ENCODE results near the gene THSD4.
"Not testable (repeated sequence)": the region's sequence is repeated elsewhere in the genome, so short reads cannot be mapped to it uniquely, and the experiment has no call there.

THSD4 gene

DNA sequence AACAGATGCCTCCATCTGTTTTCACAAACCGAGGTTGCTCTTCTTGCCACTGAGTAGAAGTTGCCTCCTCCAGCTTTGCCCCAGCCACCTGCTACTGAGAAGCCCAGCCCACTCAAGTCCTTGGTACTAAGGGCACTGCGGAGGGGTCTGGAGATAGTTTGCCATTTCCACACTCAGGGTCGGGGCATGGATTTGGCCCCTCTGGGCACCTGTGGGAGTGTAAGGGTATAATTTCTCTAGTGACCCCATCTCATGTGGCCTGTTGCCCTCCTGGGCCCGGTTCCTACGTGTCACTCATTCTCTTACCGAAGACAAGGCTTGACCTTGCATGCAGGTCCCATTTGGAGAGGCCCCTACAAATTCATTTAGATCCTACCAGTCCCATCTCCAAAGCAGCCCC, 79.0 kb downstream of the THSD4 start:
- no peak for DNase-seq

DNA sequence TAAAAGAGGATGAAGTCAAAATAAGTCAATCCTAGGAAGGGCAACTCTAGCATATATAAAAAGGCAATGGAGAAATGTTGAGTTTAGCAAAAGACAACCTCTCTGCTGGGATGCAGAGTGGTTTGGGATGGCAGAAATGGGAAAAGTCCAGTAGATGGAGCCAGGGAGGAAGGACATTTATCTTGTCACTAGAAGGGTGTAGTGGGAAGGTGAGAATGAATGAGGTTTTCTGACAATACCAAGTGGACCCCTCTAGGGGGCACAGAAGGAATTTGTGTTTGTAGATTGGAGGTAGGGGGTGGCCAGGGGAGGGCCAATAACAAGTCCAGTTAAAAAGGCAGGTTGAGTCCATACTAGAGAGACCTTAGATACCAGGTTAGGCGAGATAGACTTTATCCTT, 80.0 kb downstream of the THSD4 start:
- DNase-seq, result no peak

DNA sequence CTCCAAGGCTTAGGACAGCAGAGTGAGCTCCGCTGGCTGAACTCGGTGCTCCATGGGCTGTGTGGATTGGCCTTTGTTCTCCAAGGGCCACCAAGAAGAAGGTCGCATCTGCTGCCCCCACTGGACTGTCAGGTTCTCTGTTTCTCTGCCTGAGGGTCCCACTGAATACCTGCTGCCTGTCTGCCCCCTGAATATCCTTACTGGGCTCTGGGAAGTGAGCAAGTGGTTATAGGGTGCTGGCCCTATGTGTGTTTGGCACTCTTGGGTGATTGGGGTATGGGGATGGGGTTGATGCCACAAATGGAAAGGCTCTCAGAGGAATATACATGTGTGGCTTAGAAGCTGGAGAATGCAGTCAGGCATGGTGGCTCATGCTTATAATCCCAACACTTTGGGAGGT, 82.3 kb downstream of the THSD4 start:
- no peak for DNase-seq

DNA sequence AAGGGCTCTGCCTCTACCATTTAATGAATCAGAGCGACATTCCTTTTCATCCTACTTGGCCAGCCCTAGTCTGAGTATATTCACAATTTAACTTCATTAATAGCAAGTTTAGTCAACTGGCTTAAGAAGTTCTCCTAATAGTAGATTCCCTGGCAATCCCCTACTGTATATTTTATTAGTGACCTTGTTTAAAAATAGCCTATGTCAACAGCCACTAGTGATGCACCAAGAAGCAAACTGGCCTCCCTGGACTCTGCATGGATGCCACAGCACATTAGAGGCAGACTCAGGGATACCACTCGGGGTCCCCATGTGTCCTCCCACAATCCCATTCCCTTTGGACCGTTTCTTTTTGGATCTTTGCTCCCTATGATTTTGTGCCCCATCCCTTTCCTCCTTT, 83.6 kb downstream of the THSD4 start:
- DNase-seq, result no peak

DNA sequence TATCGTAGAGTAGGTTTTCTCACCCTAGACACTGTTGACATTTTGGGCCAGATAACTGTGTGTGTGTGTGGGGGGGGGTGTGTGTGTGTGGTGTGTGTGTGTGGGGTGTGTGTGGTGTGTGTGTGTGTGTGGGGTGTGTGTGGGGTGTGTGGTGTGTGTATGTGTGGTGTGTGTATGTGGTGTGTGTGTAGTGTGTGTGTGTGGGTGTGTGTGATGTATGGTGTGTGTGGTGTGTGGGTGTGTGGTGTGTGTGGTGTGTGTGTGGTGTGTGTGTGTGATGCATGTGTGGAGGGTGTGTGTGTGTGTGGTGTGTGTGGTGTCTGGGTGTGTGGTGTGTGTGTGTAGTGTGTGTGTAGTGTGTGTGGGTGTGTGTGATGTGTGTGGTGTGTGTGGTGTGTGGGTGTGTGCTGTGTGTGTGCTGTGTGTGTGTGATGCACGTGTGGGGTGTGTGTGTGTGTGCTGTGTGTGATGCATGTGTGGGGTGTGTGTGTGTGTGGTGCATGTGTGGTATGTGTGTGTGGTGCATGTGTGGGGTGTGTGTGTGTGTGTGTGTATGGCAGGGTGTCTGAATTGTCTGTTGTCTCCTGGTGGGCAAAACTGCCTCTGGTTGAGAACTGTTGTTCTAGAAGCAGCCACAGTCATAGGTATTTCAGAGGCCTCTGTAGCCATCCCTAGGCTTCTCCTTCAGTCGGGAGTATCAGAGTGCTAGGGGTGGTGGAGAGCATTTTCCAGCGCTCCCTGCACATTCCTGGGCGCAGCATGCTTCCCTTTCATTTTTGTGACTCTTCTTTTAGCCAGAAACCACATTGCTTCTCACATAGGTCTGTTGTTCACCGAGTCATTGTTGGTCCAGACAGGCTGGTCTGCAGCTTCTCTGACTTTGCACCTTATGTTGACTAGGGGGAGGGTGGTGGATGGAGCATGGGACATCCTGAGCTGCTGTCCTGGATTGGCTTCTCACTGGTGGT, 84.4 kb downstream of the THSD4 start:
- no peak for DNase-seq

DNA sequence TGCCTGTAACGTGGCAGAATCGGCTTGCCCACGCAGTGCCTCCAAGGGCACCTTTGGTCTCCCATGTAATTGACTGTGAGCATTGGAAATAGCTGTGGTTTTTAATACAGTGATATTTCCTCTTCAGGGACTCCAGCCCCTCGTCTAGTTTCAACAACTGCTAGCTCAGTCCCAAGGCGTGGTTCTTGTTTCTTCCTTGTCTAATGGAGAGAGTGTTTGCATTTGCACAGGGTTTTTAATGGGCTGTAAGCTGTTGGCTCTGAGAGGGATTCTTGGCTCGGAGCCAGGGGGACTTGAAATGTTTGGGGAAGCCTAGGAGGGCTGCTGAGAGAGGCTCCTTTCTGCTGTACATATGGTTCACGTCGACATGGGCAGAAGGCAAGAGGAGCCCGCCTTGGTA, 86.2 kb downstream of the THSD4 start:
- DNase-seq, result no peak

DNA sequence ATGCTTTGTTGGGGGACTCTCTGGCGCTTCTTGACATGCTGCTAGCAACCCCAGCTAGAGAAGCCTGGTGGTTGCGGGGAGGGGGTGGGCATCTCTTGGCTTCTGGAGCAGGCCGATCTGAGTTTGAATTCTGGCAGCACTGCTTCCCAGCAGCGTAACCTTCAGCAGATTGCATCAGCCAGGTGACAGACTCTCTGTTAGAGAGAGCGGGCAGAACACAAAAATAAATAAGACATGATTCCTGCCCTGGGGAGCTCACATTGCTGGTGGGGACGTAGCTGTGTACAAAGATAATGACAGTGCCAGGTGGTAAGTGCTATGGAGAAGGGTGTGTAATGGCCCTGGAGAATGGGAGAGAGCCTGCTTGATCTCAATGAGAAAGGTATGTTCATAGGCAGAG, 87.4 kb downstream of the THSD4 start:
- no peak for DNase-seq

DNA sequence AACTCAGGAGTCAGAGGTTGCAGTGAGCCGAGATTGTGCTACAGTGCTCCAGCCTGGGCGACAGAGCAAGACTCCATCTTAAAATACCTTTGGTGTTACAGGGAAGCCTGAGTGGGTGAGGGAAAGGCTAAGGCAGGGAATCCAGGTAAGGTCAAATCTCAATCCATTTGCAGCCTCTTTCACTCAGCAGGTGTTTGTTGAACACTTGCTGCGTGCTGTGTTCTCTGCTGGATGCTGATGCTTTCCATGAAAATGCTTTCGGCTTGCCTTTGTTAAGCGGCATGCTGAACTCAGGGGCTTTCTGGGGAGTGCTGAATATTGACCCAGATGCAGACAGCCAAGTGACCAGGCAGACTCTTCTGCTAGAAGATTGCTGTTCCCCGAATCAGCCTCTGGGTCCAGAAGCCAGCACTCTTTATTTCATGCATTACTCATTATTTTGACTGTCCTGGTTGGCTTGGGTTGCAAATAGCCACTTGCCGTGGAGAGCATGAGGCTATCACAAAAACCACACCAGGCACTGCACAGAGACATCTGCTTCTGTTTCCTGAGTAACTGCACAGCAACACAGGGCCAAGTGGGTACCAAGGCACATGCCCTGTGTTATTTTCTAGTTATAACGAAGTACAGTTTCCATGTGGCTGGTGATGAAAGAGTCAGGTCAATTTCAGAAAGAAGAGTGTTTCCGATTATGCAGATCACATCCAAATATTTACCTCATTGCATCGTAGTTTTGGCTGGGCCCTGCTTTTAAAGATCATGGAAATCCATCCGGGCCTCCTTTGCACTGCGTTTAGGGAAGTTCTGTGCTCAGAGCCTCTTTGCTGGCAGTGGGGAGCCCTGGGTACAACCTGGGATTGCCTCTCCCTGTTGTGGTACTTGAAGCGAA, 88.6 kb downstream of the THSD4 start:
- no peak for DNase-seq

DNA sequence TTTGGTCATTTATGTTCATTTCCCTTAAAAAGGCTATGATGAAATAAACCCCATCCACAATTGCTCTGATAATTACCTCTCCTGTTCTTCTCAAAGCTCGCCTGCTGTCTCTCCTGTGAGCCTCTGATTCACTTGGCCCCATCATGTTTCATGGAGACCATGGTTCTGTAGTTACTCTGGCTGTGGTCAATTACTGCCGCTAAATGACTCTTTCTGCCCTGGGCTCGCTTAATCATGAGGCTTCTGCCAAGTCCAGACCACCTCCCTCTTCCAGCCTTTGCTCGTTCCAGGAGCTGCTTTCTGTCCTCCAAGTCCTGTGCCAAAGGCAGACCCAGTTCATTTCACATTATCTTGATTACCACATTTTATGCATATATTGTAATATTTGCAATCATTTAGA, 91.9 kb downstream of the THSD4 start:
- DNase-seq, result no peak

DNA sequence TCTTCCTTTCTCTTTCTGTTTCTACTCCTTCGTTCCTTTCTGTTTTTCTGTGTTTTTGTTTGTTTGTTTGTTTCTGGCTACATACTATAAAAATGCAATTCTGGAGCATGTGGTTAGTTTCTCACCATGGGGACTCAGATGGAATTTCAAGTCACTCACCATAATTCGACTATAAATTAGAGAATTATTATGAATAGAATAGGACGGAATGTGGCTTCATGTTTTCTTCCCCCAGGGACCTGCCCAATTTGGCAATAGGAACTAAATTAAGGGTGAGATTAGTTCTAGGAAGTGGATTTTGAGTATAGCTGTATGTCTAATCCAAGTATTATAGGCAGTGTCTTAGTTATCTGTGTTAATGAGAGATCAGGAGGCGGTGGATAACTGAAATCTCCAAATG, 96.9 kb downstream of the THSD4 start:
- no peak for DNase-seq

DNA sequence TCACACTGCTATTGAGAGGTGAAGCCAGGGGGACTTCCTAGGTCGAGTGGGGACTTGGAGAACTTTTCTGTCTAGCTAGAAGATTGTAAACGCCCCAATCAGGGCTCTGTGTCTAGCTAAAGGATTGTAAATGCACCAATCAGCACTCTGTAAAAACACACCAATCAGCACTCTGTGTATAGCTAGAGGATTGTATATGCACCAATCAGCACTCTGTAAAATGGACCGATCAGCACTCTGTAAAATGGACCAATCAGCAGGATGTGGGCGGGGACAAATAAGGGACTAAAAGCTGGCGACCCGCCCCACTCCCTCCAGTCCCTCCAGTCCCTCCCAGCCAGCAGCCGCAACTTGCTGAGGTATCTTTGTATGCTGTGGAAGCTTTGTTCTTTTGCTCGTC, 98.7 kb downstream of the THSD4 start:
- DNase-seq, result not testable (repeated sequence)

DNA sequence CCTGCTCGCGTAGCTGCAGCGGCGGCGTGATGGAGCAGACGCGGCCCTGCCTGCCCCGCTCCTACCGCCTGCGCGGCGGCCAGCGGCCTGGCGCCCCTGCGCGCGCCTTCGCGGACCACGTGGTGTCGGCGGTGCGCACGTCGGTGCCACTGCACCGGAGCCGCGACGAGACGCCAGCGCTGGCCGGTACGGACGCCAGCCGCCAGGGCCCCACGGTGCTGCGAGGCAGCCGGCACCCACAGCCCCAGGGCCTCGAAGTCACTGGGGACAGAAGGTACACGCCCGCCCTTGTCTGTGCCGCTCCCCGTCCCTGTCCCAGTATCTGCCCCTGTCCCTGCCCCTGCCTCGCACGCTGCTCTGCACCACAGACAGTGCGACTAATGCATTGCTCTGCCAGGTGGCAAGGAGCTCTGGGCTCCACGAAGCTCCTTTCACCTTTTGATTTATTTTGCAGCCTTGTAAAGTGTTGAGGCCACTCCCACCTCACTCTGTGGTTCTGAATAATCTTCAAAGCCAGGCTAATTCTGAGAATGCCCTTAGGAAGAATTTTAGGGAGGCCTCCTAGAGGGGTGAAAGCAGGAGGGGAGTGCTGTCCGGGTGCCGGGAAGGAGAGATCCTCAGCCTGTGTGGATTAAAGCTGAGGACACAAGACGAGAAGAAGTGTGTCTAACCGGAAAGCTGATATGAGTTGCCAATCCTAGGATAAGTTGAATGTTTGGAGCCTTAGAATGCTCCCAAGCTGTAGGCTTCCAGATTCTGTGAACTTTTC, 100.0 kb downstream of the THSD4 start:
- no peak for DNase-seq

DNA sequence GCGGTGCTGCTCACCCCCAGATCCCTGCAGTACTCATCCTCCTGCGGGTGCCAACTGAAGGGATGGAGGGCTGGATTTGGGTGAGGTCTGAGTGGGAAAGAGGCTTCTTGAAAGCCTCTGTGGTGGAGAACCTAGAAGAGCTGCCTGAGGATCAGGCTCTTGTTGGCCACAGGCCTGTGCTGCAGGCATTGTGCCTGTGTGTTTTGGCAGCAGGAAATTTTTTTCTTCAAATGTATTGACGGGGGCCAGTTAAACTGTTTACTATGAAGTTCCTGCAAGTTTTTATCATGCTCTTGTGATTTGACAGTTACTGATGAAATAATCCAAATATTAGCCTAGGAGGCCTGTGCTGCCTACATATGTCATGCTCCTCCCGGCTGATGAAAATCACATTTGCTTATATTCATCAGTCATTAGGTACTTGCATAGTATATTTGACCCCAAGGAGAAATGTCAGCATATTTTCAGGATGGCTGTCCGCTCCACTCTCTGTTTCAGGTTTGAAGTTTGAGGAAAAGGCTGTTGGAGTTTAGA, 103.1 kb downstream of the THSD4 start:
- DNase-seq, result no peak

DNA sequence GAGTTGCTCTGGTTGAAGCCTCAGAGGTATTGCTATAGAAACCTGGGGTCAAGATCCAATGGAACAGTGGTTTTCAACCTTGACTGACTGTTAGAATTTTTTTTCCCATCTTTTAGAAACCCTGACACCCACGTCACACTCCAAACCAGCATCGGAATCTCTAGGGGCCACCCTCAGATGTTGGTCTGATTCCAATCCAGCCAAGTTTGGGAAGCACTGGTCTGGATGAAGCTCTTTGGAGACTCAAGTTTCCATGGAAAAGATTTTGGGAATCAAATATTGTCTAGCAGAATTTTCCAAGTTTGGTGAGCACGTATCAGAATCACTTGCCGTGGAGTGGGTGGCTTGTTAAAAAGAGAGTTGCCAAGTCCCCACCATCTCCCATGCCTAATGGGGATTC, 103.8 kb downstream of the THSD4 start:
- no peak for DNase-seq

DNA sequence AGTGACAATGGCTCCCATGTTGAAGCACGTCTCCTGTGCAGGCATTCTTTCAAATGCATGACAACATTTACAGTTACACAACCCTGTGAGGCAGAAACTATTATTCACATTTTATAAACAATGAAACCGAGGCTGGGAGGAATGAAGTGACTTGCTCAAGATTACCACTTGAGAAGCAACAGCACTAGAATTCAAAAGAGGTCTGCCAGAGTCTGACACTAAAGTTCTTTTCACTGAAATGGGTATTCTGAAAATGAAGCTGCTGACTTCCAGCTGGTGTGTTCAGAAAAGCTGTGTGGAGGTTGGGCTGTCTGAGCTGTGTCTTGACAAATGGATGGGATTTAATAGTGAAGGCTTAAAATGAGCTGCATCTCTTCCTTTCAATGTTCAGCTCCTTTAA, 104.4 kb downstream of the THSD4 start:
- no peak for DNase-seq

DNA sequence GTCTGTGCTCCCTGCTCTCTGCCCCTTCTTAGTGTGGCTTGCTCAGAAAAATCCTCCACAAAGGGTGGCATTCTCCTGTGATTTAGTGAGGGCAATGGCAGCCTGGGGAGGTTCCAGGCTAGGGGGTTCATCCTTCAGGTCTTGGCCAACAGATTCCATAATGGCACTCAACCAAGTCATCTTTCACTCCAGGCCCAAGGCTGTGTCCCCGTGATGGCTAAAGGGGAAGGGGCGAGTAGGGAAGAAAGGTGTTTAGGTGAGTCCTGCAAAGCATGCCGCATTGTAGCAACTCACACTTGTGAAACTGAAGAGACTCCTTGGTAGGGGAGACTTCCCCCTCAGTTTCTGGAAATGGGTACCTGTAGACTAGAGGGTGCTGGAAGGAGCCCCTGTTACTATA, 105.6 kb downstream of the THSD4 start:
- DNase-seq, result no peak

DNA sequence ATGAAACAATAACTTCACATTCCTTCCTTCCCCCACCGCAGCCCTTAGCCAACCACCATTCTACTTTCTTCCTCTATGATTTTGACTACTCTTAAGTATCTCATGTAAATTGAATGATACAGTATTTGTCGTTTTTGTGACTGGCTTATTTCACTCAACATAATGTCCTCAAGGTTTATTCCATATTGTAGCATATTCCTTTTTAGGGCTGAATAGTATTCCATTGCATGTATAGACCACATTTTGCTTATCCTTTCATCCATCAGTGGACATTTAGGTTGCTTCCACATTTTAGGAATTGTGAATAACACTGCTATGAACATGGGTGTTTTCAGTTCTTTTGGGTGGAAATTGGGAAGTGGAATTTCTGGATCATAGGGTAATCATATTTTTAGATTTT, 106.1 kb downstream of the THSD4 start:
- DNase-seq, result no peak

DNA sequence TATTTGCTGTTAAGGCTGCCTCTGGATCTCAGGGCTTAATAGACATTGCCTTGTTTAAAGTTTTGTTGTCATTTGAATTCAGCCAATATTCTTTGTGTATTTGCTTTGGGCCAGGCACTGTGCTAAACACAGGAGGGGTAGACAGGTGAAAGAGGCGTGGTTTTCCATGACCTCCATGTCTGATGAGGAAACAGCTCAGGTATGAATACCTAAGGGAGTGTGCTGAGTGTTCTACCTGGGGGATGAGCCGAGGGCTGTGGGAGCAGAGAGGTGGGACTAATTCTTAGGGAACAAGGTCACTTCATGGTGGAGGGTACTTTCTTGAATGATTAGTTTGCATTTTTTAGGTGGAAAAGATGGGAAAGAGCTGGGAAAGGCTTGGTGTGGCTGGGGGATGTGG, 108.2 kb downstream of the THSD4 start:
- no peak for DNase-seq

DNA sequence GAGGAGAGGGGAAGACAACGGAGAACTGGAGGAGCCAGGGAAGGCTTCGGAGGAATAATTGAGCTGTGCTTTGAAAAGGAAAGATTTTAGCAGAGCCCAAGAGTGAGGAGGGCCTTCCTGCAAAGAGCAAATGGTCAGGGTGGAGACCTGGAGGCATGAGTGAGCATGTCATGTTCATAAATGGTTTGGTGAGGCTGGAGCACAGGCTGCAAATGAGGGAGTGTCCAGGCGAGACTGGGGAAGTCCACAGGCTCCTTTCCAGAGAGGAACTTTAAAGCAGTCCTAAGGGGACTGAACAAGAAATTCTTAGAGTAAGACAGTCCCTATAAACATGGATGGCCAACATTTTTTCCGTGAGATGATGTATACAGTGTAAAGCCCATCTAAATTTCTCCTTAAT, 108.8 kb downstream of the THSD4 start:
- DNase-seq, result no peak

DNA sequence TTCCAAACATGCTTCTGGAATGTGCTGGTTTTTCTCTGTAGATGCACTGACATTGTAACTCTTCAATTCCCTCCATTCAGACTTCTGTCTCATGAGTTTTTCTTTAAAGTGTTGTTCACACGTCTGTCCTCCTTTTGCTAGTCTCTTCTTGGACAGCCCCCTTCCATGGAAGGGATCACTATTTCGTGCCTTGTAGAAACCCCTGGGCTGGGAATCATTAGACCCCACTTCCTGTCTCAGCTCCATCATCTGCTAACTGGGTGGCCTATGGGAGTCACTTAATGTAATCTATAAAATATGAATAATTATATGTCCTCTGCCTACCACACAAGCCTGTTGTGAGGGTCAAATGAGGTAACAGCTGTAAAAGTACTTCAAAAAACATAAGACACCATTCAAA, 110.6 kb downstream of the THSD4 start:
- no peak for DNase-seq

DNA sequence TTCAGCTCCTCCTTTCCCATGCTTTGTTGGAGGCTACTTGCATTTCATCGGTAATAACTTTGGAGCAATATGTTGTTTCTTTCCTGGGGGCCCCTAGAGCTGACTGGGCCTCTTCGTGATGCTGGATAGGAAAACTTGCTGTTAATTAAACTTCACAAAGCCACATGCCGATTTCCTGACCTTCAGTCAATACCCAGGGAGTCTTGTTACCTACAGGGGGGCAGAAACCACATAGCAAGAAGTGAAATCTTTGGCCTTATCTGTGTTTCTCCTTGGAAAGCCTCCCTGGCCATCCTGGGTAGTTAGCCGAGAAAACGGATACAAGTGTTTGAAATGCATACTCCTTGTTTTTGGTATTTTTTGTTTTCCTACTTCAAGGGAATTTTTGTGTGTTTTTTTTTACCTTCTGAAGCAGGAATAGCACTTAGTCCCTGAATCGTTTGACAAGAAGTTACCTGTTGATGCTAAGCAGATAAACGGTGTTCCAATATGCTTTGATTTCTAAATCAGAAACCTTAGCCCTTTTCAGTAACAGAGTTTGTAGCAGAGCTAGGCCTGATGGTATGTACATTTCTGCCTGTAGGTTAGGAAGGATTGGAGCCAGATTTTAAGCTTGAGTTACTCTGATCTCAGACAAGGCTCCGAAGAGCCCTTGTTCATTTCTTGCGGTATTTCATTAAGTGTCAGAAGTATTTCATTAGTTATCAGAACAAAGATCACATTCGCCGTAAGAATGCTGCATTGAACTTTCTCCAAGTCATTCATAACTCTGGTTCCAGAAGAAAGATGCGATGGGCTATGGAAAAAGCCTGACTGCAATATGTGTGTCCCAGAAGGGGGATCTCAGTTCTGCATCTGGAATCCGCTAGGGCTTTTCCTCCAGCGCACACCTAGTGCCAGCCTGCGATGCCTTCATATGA, 111.5 kb downstream of the THSD4 start:
- DNase-seq, result no peak

DNA sequence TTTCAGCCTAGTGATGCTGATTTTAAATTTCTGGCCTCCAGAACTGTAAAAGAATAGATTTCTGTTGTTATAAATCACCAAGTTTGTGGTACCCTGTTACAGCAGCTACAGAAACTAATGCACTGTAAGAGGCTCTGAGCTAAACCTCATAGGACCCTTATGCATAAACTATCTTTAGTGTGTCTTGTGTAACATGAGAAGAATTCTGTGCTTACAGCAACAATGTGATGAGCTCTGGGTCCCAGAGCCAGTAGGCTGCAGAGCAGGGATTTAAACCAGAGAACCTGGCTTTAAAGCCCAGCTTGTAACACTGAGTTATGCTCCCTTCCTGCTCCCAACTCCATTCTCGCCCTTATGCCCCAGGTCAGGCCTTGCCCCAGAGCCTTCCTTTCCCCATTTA, 113.1 kb downstream of the THSD4 start:
- no peak for DNase-seq
